ENCODE measurements around the gene NTF3. TPM values are rescaled to one million over a fixed set of nuclear protein-coding genes. Genes with fewer than 3 reads are reported as not detected.

Gene NTF3
- polyA plus RNA-seq, 1 of the 3 experiments (the other 2 are of a cell fraction): not detected

- 50% methylated on average over 1 of the region's 1 CpG for WGBS (ENCODE audit: low lambda C conversion rate)
- CTCF ChIA-PET: interaction anchor here (0.7 to 1.5 kb wide), 3 partner anchors 10 to 47 kb away, joined by 3 to 5 read pairs (median 3); no protein-coding TSS in a partner anchor
These were observed 35.4 kb upstream of the NTF3 start for GRCh38 chr12:5396541-5396940.

DNA sequence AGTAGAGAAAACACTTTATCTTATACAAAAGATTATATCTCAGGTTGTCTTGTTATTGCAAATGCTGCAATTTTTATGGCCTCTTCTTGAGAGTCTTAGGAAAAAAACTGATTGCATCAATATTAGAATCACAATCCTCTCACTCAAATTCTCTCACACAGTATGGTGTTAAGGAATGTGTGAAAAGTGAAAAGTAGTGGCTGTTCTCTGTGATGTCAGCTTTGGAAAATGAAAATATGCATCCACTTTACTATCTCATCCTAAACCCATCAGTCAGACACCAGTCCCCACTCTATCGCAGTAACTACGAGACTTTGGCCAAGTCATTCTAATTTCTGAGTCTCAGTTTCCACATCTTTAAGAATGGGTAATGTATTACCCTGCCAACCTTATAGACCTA, 32.6 kb upstream of the NTF3 start:
- H2AFZ ChIP-seq (ENCODE audit: low read depth): no peak overlapping the region
- H3K4me2 ChIP-seq: no peak overlapping the region
- 52% methylated on average over 2 of the region's 2 CpGs for WGBS (ENCODE audit: low lambda C conversion rate)
- H3K9me3 ChIP-seq: no peaks in the 10 kb centered on the region
- no peaks in the 10 kb centered on the region for H4K20me1 ChIP-seq (ENCODE audit: insufficient read depth)
- no peak overlapping the region for H3K9ac ChIP-seq
- TF ChIP-seq, protein P1, sequence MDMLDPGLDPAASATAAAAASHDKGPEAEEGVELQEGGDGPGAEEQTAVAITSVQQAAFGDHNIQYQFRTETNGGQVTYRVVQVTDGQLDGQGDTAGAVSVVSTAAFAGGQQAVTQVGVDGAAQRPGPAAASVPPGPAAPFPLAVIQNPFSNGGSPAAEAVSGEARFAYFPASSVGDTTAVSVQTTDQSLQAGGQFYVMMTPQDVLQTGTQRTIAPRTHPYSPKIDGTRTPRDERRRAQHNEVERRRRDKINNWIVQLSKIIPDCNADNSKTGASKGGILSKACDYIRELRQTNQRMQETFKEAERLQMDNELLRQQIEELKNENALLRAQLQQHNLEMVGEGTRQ (IDR thresholded peaks at IDR 0.05; ENCODE audit: borderline replicate concordance, low read depth, low read length): no peak
- ChIA-PET CTCF (interaction anchor here (0.6 to 0.9 kb wide), 2 partner anchors 37 to 43 kb away, joined by 3 read pairs; no protein-coding TSS in a partner anchor), POLR2A (no interaction called here)
- H3K36me3 ChIP-seq (replicated peaks in 1 of 2; ENCODE audit: control insufficient read depth in 1 of 2, insufficient read depth in 2 of 2, low read length in 1 of 2): no peaks in the 10 kb centered on the region
- H3K4me3 ChIP-seq (ENCODE audit: low read depth in 2 of 2, low read length in 1 of 2): no peak overlapping the region
- H3K4me1 ChIP-seq (ENCODE audit: control insufficient read depth in 1 of 2, insufficient read depth in 2 of 2, low read depth in 1 of 2, low read length in 1 of 2): no peaks in the 10 kb centered on the region; a peak in 1 of 4 replicates
- no peak for DNase-seq
- no peak overlapping the region for H3K27ac ChIP-seq (ENCODE audit: low read depth in 2 of 2, low read length in 1 of 2)
- no peaks in the 10 kb centered on the region for H3K79me2 ChIP-seq (ENCODE audit: insufficient read depth)
- H3F3A ChIP-seq (replicated peaks; ENCODE audit: insufficient read depth): no peaks in the 10 kb centered on the region
- no peaks in the 10 kb centered on the region for H3K9me2 ChIP-seq
- H3K27me3 ChIP-seq (ENCODE audit: insufficient read depth): no peaks in the 10 kb centered on the region

More at GRCh38 chr12:5396541-5396940, 35.4 kb upstream of the NTF3 start:
- no peak for DNase-seq
- no peaks in the 10 kb centered on the region for H3K27me3 ChIP-seq (ENCODE audit: insufficient read depth)
- POLR2A ChIA-PET: no interaction called here
- H2AFZ ChIP-seq (ENCODE audit: low read depth): no peak overlapping the region
- no peaks in the 10 kb centered on the region for H4K20me1 ChIP-seq (ENCODE audit: insufficient read depth)
- TF ChIP-seq EP300 (IDR thresholded peaks at IDR 0.05; ENCODE audit: borderline replicate concordance in 1 of 2, low read depth in 1 of 2, low read length in 1 of 2): no peak
- H3K27ac ChIP-seq (ENCODE audit: low read depth in 2 of 2, low read length in 1 of 2): no peak overlapping the region
- no peaks in the 10 kb centered on the region for H3K9me2 ChIP-seq
- H3K4me1 ChIP-seq (ENCODE audit: control insufficient read depth in 1 of 2, insufficient read depth in 2 of 2, low read depth in 1 of 2, low read length in 1 of 2): no peaks in the 10 kb centered on the region; a peak in 1 of 4 replicates
- H3K9me3 ChIP-seq: no peaks in the 10 kb centered on the region
- H3K79me2 ChIP-seq (ENCODE audit: insufficient read depth): no peaks in the 10 kb centered on the region
- no peak overlapping the region for H3K4me3 ChIP-seq (ENCODE audit: low read depth in 2 of 2, low read length in 1 of 2)
- H3K9ac ChIP-seq: no peak overlapping the region
- H3K36me3 ChIP-seq (replicated peaks in 1 of 2; ENCODE audit: control insufficient read depth in 1 of 2, insufficient read depth in 2 of 2, low read length in 1 of 2): no peaks in the 10 kb centered on the region
- H3K4me2 ChIP-seq: no peak overlapping the region
- no peaks in the 10 kb centered on the region for H3F3A ChIP-seq (replicated peaks; ENCODE audit: insufficient read depth)

GRCh38 chr12:5402009-5402935, 29.6 kb upstream of the NTF3 start:
- Histone ChIP-seq H3K27ac (ENCODE audit: low read depth in 2 of 2, low read length in 1 of 2) (no peak overlapping the region), H3F3A (replicated peaks; ENCODE audit: insufficient read depth) (no peaks in the 10 kb centered on the region), H3K9ac (no peak overlapping the region), H3K79me2 (ENCODE audit: insufficient read depth) (no peaks in the 10 kb centered on the region), H3K27me3 (ENCODE audit: insufficient read depth) (no peaks in the 10 kb centered on the region), H3K4me2 (no peak overlapping the region; the same call in 1 of the 2 replicates), H3K4me3 (ENCODE audit: low read depth in 2 of 2, low read length in 1 of 2) (no peak overlapping the region), H3K36me3 (replicated peaks in 1 of 2; ENCODE audit: control insufficient read depth in 1 of 2, insufficient read depth in 2 of 2, low read length in 1 of 2) (no peaks in the 10 kb centered on the region), H4K20me1 (ENCODE audit: insufficient read depth) (no peaks in the 10 kb centered on the region), H3K9me3 (no peaks in the 10 kb centered on the region), H3K9me2 (no peaks in the 10 kb centered on the region), H3K4me1 (ENCODE audit: control insufficient read depth in 1 of 2, insufficient read depth in 2 of 2, low read depth in 1 of 2, low read length in 1 of 2) (no peaks in the 10 kb centered on the region), H2AFZ (ENCODE audit: low read depth) (no peak overlapping the region)
- 37% methylated on average over 8 of the region's 8 CpGs for WGBS (ENCODE audit: low lambda C conversion rate)
- DNase-seq: no peak
- POLR2A ChIA-PET: no interaction called here
- CTCF ChIA-PET: no interaction called here
- TF ChIP-seq PBX3 (IDR thresholded peaks at IDR 0.05): no peak
- no peak for TF ChIP-seq SMC3 (IDR thresholded peaks at IDR 0.05; ENCODE audit: low read depth, low read length)
- no peak for TF ChIP-seq MEF2A (IDR thresholded peaks at IDR 0.05; ENCODE audit: borderline replicate concordance, low read depth)
- TF ChIP-seq TAF1 (IDR thresholded peaks at IDR 0.05; ENCODE audit: borderline replicate concordance, low read depth, low read length): no peak
- TF ChIP-seq, protein P2, sequence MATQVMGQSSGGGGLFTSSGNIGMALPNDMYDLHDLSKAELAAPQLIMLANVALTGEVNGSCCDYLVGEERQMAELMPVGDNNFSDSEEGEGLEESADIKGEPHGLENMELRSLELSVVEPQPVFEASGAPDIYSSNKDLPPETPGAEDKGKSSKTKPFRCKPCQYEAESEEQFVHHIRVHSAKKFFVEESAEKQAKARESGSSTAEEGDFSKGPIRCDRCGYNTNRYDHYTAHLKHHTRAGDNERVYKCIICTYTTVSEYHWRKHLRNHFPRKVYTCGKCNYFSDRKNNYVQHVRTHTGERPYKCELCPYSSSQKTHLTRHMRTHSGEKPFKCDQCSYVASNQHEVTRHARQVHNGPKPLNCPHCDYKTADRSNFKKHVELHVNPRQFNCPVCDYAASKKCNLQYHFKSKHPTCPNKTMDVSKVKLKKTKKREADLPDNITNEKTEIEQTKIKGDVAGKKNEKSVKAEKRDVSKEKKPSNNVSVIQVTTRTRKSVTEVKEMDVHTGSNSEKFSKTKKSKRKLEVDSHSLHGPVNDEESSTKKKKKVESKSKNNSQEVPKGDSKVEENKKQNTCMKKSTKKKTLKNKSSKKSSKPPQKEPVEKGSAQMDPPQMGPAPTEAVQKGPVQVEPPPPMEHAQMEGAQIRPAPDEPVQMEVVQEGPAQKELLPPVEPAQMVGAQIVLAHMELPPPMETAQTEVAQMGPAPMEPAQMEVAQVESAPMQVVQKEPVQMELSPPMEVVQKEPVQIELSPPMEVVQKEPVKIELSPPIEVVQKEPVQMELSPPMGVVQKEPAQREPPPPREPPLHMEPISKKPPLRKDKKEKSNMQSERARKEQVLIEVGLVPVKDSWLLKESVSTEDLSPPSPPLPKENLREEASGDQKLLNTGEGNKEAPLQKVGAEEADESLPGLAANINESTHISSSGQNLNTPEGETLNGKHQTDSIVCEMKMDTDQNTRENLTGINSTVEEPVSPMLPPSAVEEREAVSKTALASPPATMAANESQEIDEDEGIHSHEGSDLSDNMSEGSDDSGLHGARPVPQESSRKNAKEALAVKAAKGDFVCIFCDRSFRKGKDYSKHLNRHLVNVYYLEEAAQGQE (IDR thresholded peaks at IDR 0.05; ENCODE audit: low read depth, low read length): no peak
- TF ChIP-seq, protein P1 (IDR thresholded peaks at IDR 0.05; ENCODE audit: borderline replicate concordance, low read depth, low read length): no peak
- no peak for TF ChIP-seq TEAD4 (IDR thresholded peaks at IDR 0.05; ENCODE audit: borderline replicate concordance, insufficient read depth)
- TF ChIP-seq FOSL2 (IDR thresholded peaks at IDR 0.05; ENCODE audit: borderline replicate concordance, low read depth): no peak
- no peak for TF ChIP-seq ELF1 (IDR thresholded peaks at IDR 0.05)
- TF ChIP-seq NRF1 (IDR thresholded peaks at IDR 0.05; ENCODE audit: low read depth, low read length): no peak
